Left hindlimb (tissue), 1 donor: ENCODE measurements around the gene EPDR1.

Experiments used
- DNase-seq: peaks from one replicate; pipeline ENCODE4 v3.0.0-alpha.2; 2018

EPDR1 gene

GRCh38 chr7:37984750-37985390 is 64.4 kb downstream of the EPDR1 start:
- DNase-seq = no peak

- no peak for DNase-seq
These were observed 66.5 kb downstream of the EPDR1 start for GRCh38 chr7:37986908-37987330.

- no peak for DNase-seq
These were observed 67.3 kb downstream of the EPDR1 start for GRCh38 chr7:37987732-37988131.

- no peak for DNase-seq
These were observed 68.5 kb downstream of the EPDR1 start for GRCh38 chr7:37988721-37989650.

- DNase-seq = no peak
These were observed 69.9 kb downstream of the EPDR1 start for GRCh38 chr7:37990337-37990736.

- no peak for DNase-seq
These were observed 72.6 kb downstream of the EPDR1 start for GRCh38 chr7:37993060-37993501.

- DNase-seq = no peak
These were observed 79.2 kb downstream of the EPDR1 start for GRCh38 chr7:37999673-38000072.

GRCh38 chr7:38000272-38000671 is 79.8 kb downstream of the EPDR1 start:
- no peak for DNase-seq
